Stimulated activated CD8-positive, alpha-beta memory T cell treated with anti-CD3 and anti-CD28 coated beads, Interleukin-7, amount 100 ng/mL, for 4 hours (primary cell): ENCODE data around the gene CST7.

Experiments
- DNase-seq, 2 donors: peaks; one replicate each; pipeline ENCODE4 v3.0.0-alpha.2; 2020; ENCODE audit warnings: low read depth in 2 of 2

The CST7 gene

DNA sequence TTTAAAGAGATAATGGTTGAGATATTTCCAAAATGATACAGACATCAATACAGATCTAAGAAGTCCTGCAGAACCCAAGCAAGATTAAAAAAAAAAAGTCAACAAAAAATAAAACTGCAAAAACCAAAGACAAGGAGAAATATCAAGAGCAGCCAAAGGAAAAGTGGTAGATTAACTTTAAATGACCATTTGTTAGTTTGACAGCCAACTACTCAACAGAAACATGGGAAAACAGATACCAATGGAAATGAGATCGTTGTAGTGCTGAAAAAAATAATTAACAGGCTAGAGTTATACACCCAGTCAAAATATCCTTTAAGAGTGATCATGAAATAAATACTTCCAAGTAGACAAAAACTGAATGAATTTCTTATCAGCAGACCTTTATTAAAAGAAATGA, 53.9 kb downstream of the CST7 start:
- DNase-seq: no peak

DNA sequence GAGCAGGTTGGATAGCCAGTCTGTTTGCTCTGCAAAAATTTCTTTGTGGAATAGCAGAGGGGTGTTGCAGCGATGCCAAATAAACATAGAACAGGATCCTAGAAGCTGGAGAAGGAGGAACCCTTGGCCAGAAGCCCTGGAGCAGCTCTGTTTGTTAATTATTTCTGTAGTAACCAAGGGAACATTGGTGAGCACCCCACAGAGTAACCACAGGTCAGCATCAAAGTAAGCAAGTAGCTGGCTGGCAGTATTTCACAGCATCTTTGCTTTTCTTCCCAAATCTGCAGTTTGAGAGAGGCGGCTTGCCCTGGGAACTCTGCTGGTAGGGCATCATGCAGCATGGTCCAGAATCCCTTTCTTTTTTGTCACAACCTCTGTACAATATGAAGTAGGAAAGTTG, 56.2 kb downstream of the CST7 start:
- DNase-seq: no peak

DNA sequence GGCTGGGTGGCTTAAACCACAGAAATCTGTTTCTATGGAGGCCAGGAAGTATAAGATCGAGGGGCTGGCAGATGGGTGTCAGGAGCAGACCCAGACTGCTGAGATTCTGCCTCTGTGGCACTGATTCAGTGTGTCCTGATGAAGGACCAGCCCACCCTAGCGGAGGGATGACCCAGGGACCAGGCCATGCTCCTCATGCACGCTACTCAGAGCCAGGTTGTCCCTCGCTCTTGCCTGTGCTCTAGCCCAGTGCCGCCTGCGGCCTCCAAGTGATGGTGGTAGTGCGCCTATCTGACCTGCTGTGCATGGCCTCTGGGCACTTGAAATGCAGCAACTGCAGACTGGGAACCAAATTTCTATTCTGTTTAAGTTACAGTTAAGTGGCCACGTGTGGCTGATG, 56.6 kb downstream of the CST7 start:
- DNase-seq: no peak

- no peak for DNase-seq
Observed at GRCh38 chr20:25006431-25007167, 57.5 kb downstream of the CST7 start.

GRCh38 chr20:25007491-25008305, 58.6 kb downstream of the CST7 start:
- DNase-seq: no peak

DNA sequence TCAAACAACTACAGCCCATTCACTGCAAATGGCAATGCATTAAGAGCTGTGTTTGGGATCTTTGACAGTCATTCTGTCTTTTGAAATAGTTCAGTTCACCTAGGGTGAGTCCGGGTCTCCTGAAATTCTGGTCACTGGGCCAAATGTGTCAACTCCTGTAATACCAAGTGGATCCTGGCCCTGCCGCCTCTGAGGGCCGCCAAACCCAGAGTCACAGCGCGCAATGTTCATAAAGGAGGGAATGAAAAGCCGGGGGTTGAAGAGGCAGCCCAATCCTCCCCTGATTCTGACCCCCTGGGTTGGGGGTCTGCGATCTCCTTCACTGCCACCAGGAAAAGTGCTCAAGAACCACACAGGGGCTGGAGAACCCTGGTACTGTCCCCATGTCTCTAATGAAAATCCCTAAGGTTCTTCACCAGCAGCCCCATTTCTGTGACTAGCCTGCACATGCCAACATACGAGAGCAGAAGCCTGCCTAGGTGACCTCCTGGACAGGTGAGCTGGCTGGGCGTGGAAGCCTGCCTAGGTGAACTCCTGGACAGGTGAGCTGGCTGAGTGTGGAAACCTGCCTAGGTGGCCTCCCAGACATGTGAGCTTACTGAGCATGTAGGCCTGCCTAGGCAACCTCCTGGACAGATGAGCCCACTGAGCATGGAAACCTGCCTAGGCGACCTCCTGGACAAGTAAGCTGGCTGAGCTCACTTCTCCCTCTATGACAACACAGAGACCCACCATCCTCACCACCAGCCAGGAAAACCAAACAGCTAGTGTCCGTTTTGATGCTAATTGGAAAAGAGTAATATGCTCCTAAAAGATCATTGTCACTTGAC, 59.5 kb downstream of the CST7 start:
- DNase-seq: no peak
